HEK293T (cell line): ENCODE data around the gene CAPN13.

Experiments
- CTCF ChIA-PET: fragments of 350-600 bp; formaldehyde crosslinking; extraction: SDS; loops from one replicate; lab custom pipeline; 2021; ENCODE audit warnings: antibody characterized with exemption, inconsistent platforms; lab: Yijun Ruan, JAX
- POLR2A ChIA-PET: fragments of 350-600 bp; formaldehyde crosslinking; extraction: SDS; loops from one replicate; lab custom pipeline; 2020; ENCODE audit warnings: antibody characterized with exemption, inconsistent platforms; lab: Yijun Ruan, JAX
- DNase-seq: peaks from one replicate; pipeline ENCODE4 v3.0.0; 2012; ENCODE audit warnings: mixed read lengths; ENCODE audit errors: extremely low spot score
- ARNT ChIP-seq: fragments of 450-650 bp; IDR thresholded peaks from 2 replicates; pipeline ENCODE4 v1.6.1; 2017; ENCODE audit warnings: mild to moderate bottlenecking
- BHLHE40 ChIP-seq: fragments of 450-650 bp; IDR thresholded peaks from 2 replicates; pipeline ENCODE4 v1.6.1; 2016; ENCODE audit warnings: mild to moderate bottlenecking, moderate library complexity, borderline replicate concordance
- CTBP1 ChIP-seq: fragments of 450-650 bp; IDR thresholded peaks from 2 replicates; pipeline ENCODE4 v1.6.1; 2016; ENCODE audit warnings: borderline replicate concordance
- ELF4 ChIP-seq: fragments of 450-650 bp; IDR thresholded peaks from 2 replicates; pipeline ENCODE4 v1.6.1; 2017; ENCODE audit warnings: antibody characterized with exemption
- FOXA1 ChIP-seq: fragments of 450-650 bp; IDR thresholded peaks from 2 replicates; pipeline ENCODE4 v1.6.1; 2016; ENCODE audit warnings: mild to moderate bottlenecking
- FOXK2 ChIP-seq: fragments of 450-650 bp; IDR thresholded peaks from 2 replicates; pipeline ENCODE4 v1.6.1; 2016; ENCODE audit warnings: mild to moderate bottlenecking
- FOXM1 ChIP-seq: fragments of 450-650 bp; IDR thresholded peaks from 2 replicates; pipeline ENCODE4 v1.6.1; 2017; ENCODE audit warnings: mild to moderate bottlenecking, borderline replicate concordance
- HDGF ChIP-seq: fragments of 450-650 bp; IDR thresholded peaks from 2 replicates; pipeline ENCODE4 v1.6.1; 2017; ENCODE audit warnings: antibody characterized with exemption, borderline replicate concordance
- L3MBTL2 ChIP-seq: fragments of 450-650 bp; conservative IDR thresholded peaks from 2 replicates; pipeline ENCODE4 v1.6.1; 2016; ENCODE audit warnings: mild to moderate bottlenecking
- LEF1 ChIP-seq: fragments of 450-650 bp; IDR thresholded peaks from 2 replicates; pipeline ENCODE4 v1.6.1; 2017; ENCODE audit warnings: mild to moderate bottlenecking, borderline replicate concordance
- NFRKB ChIP-seq: fragments of 450-650 bp; IDR thresholded peaks from 2 replicates; pipeline ENCODE4 v1.6.1; 2016; ENCODE audit warnings: mild to moderate bottlenecking, moderate library complexity
- SP1 ChIP-seq: fragments of 450-650 bp; IDR thresholded peaks from 2 replicates; pipeline ENCODE4 v1.6.1; 2017
- SUZ12 ChIP-seq: fragments of 450-650 bp; IDR thresholded peaks from 2 replicates; pipeline ENCODE4 v1.6.1; 2016; ENCODE audit warnings: mild to moderate bottlenecking
- TARDBP ChIP-seq: fragments of 450-650 bp; IDR thresholded peaks from 2 replicates; pipeline ENCODE4 v1.6.1; 2016
- ZNF384 ChIP-seq: fragments of 450-650 bp; IDR thresholded peaks from 2 replicates; pipeline ENCODE4 v1.6.1; 2016
- TF ChIP-seq, protein P1 (sequence below): fragments of 450-650 bp; IDR thresholded peaks from 2 replicates; pipeline ENCODE4 v1.6.1; 2016

Gene CAPN13

DNA sequence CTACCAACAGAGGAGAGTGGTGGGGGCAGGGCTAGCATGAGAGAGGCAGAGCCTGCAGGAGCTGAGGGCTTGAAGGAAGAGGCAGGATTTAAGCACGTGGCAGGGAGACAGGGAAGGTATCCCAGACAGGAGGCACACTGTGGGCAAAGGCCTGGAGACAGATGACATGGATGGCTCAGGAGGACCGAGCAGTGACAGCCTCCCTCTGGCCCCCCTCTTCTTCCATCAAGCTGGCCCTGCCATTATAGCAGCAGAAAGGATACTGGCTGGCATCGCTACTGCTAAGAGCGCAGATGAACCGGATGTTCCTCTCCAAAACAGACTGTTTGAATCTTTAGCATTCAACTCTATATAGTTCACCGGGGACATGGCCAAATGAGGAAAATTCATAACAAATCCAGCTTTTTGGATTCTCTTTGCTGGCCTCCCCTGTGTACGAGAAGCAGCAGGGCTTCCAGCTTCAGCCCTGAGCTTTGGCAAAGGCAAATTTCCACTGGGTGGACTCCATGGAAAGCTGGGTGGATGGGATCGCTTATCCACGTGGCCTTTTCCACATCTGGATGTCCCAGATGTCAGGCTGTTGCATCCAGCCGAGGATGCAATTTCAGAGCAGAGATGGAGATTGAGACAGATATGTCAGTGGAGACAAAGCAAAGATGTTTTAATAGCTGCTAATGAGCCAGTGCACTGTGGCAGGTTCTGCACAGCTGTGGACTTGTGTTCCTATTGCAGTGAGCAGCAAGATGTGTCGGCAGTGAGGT, 36.2 kb downstream of the CAPN13 start:
- CTCF ChIA-PET = no interaction called here
- POLR2A ChIA-PET = no interaction called here

DNA sequence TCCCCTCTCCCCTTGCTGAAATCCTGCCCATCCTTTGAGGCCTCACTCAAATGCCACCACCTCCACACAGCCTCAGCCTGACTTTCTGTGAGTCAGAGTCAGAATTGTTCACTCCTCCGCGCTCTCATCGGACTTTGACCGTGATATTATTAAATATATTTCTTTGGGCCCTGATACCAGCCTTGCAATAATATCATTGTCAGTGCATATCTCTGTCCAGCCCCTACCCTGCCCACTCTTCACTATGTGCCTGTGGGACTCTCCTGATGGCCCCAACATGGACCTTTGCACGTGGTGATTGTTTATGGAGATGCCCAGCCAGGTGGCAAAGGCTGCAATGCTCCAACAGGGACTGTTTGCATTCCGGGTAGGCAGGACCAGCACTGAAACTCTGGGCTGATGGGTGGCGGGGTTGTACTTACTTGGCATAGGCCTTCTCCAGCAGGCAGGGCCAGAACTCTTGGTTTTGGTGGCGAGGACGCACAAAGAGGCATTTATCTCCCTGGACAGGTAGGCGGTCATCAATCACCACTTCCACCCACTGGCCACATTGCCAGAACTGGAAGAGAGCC, 37.3 kb downstream of the CAPN13 start:
- DNase-seq = no peak
- ChIA-PET POLR2A (no interaction called here), CTCF (no interaction called here)
- TF ChIP-seq SUZ12 (no peak), CTBP1 (no peak), FOXA1 (no peak), L3MBTL2 (no peak), SP1 (no peak), NFRKB (no peak), LEF1 (no peak), HDGF (no peak), ELF4 (no peak), FOXK2 (no peak), TARDBP (no peak), BHLHE40 (no peak), FOXM1 (no peak), ZNF384 (no peak), ARNT (no peak)
- TF ChIP-seq, protein P1, sequence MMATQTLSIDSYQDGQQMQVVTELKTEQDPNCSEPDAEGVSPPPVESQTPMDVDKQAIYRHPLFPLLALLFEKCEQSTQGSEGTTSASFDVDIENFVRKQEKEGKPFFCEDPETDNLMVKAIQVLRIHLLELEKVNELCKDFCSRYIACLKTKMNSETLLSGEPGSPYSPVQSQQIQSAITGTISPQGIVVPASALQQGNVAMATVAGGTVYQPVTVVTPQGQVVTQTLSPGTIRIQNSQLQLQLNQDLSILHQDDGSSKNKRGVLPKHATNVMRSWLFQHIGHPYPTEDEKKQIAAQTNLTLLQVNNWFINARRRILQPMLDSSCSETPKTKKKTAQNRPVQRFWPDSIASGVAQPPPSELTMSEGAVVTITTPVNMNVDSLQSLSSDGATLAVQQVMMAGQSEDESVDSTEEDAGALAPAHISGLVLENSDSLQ = no peak

More for the DNA sequence above, 36.2 kb downstream of the CAPN13 start:
- TF ChIP-seq FOXA1 (no peak), LEF1 (no peak), L3MBTL2 (no peak), HDGF (no peak), SUZ12 (no peak), CTBP1 (no peak), NFRKB (no peak), TARDBP (no peak), BHLHE40 (no peak), ARNT (no peak), FOXM1 (no peak), ELF4 (no peak), FOXK2 (no peak), ZNF384 (no peak)
- TF ChIP-seq, protein P1 = no peak
- no peak for DNase-seq

DNA sequence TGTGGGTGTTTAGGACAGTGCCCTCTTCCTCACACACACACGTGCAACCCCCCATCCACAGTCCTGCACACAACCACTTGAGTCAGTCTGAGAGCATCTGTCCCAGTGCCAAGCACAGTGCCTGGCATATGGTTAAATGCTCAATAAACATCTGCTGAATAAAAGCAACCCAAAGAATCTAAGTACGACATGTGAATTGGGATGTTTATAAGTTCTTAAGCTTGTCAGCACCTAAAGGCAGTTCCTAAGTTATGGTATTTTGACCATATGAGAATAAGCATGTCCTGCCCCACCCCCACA, 37.8 kb downstream of the CAPN13 start:
- ChIA-PET POLR2A (no interaction called here), CTCF (no interaction called here)
- no peak for TF ChIP-seq BHLHE40
- no peak for TF ChIP-seq HDGF
- no peak for TF ChIP-seq SUZ12
- no peak for TF ChIP-seq LEF1
- no peak for DNase-seq

DNA sequence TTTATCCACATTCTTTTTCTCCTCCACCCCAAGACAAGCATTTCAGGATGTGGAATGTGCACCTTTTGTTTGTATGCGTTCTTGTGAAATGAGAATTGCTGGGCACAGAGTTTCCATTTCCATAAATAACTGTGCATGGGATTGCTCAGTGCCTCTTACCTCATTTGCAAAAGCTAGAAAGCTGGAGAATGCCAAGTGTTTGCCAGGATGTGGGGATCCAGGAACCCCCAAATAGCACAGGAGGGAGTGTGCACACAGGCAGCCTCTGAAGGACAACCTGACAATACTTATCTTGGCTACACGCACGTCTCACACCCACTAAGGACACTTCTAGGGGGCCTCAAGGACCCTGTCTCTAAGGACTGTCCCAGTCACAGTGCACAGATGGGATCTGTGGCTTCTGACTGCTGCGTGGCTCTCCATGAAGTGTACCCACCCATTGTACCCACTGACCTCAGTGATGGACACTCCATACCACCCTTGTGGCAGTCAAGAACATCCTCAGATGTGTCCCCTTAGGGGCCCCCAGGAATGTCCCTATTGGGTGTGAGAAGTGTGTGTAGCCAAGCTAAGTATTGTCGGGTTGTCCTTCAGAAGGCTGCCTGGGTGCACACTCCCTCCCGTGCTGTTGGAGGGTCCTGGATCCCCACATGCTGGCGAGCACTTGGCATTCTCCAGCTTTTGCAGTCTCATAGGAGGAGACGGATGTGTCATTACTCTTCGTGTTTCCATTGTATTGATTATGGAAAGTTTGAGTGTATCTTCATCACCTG, 38.4 kb downstream of the CAPN13 start:
- no peak for DNase-seq
- CTCF ChIA-PET = no interaction called here
- TF ChIP-seq L3MBTL2 (no peak), FOXM1 (no peak), TARDBP (no peak), ELF4 (no peak), ARNT (no peak), ZNF384 (no peak), FOXA1 (no peak), FOXK2 (no peak), NFRKB (no peak), HDGF (no peak), LEF1 (no peak), SUZ12 (no peak), CTBP1 (no peak)
- TF ChIP-seq, protein P1 = no peak
- POLR2A ChIA-PET = no interaction called here

DNA sequence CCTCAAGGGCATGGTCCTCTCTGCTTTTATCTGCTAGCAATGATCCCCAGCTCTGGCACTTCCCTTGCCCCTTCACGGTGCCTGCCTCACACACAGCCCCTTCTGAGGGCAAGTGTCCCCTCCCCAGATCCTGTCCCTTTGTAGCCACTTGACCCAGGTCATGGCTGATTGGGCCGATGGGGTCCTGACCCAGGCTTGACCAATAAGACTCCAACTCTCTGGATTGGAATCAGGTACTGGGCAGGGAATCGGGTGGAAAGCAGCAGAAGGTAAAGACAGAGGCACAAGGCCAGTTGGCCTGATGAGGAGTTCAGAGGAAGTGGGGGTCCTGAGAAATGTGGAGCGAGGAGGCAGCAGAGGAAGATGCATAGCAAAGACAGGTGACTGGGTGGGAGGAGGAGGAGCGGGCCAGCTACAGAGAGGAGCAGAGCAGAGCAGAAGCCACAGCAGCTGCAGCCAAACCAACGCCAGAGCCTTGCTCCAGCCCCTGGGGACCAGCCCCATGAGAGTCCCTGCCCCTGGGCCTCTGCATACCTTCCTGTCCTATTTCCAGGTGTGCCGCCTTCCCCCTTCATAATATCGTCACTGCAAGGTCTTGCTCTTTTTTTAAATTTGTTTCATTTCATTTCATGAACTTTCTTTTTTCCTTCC, 39.1 kb downstream of the CAPN13 start:
- POLR2A ChIA-PET = no interaction called here
- TF ChIP-seq BHLHE40 = no peak
- no peak for TF ChIP-seq FOXK2
- no peak for TF ChIP-seq TARDBP
- no peak for TF ChIP-seq CTBP1
- TF ChIP-seq L3MBTL2 = no peak
- no peak for TF ChIP-seq SUZ12
- TF ChIP-seq HDGF = no peak
- no peak for TF ChIP-seq NFRKB
- no peak for DNase-seq
- CTCF ChIA-PET = no interaction called here
